Measurements from ENCODE around the gene ZNF474. TPM values are rescaled to one million over a fixed set of nuclear protein-coding genes. Genes with fewer than 3 reads are reported as not detected.
"Not testable (repeated sequence)": the region's sequence is repeated elsewhere in the genome, so short reads cannot be mapped to it uniquely, and the experiment has no call there.

ZNF474 gene
- 1 to 10 TPM in 5 of 12 donors, under 1 TPM in 5, not detected in 2; 0.33 to 7.4 (median 0.96) TPM for polyA plus RNA-seq (ENCODE audit: insufficient read length in 12 of 12)
- long read RNA-seq, donor 1, result 0 reads
- long read RNA-seq, donor 2, result 0 reads
- long read RNA-seq, donor 3, result 0 reads
- long read RNA-seq, donor 4, result 0 reads
- long read RNA-seq, donor 5, result 0 reads
- long read RNA-seq, donor 6, partial matches to known transcripts, result 0 of 3 reads
- long read RNA-seq, donor 6, other reads (novel, unspliced or antisense), result 0 of 3 reads
- long read RNA-seq, donor 7, partial matches to known transcripts, result 0 of 1 reads
- long read RNA-seq, donor 7, other reads (novel, unspliced or antisense), result 0 of 1 reads
- long read RNA-seq, donor 8, result 0 reads
- long read RNA-seq, donor 9, result 0 reads
- long read RNA-seq, donor 10, result 0 reads
- long read RNA-seq, donor 11, partial matches to known transcripts, result 0 of 3 reads
- long read RNA-seq, donor 11, other reads (novel, unspliced or antisense), result 0 of 3 reads

DNA sequence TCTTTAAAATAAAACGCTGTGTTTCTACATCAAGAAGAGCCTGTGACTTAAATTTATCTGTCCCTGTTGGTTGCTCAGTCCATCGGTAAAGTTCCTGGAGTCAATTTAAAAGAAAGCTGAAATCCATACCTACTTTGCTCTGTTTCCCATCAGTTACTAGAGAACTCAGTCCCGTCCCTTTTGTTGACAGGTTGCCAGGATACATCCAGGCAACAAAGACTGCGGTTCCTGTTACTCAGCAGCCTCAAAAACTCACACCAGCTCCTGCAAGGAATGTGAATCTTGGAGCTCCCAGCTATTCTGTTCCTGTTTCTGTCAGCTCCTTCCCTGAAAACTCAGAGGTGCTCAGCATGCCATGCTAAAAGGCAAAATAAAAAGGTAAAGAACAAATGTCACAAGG is at the start of gene ZNF474:
TSS of gene ZNF474 (plus strand) at position 241 of the 400 bp plus-strand sequence. CDS start 22,445 bp downstream, outside the sequence.
- DNase-seq, result peak; percentile 90

DNA sequence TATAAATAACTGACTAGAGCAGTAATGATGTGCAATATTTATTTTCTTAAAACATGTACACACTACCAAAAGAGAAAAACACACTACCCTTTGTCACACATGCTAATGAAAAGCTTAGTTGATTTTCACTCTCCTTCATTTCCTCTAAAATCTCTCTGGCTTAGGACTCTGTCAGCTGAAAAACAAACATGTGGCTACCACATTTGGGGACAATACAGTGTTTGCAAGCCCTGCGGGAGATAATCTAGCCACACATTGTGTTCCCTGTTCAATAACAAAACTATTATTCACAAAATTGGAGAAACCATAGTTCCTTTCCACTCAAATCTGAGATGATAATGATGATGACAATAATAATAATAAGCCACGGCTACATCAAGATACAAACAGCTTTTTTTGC is 47.8 kb upstream of the ZNF474 start:
- DNase-seq, result no peak

DNA sequence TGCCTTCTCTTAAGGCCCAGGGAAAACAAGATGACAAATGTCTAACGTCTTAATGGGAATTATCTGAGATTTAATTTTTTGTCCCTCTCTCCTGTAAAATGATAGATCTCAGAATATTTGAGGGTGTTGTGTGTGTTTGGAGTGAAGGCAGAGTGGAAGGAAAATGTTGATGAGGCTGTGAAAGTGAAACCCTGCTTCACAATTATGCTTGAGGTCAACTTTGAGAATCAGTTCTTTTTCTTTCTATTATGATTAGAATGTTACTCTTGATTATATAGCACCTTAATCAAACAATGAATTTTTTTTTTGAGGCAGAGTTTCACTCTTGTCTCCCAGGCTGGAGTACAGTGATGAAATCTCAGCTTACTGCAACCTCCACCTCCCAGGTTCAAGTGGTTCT is 45.8 kb upstream of the ZNF474 start:
- no peak for DNase-seq

DNA sequence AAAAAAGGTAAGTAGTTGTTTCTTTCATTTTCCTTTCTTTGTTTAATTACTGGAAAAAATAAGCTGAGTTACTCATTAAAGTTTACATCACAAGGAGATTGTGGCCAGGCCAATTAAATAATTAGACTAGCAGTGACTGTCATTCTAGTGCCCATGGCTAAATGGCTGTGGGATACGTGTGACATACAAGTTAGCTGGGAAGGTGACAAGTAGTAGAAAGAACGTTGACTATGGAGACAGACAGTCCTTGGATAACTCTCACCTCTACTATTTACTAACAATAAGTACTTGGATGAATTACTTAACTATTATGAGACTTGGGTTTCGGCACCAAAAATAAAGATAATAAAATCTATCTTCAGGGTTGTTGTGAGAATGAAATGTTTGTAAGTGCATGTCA is 44.3 kb upstream of the ZNF474 start:
- no peak for DNase-seq

DNA sequence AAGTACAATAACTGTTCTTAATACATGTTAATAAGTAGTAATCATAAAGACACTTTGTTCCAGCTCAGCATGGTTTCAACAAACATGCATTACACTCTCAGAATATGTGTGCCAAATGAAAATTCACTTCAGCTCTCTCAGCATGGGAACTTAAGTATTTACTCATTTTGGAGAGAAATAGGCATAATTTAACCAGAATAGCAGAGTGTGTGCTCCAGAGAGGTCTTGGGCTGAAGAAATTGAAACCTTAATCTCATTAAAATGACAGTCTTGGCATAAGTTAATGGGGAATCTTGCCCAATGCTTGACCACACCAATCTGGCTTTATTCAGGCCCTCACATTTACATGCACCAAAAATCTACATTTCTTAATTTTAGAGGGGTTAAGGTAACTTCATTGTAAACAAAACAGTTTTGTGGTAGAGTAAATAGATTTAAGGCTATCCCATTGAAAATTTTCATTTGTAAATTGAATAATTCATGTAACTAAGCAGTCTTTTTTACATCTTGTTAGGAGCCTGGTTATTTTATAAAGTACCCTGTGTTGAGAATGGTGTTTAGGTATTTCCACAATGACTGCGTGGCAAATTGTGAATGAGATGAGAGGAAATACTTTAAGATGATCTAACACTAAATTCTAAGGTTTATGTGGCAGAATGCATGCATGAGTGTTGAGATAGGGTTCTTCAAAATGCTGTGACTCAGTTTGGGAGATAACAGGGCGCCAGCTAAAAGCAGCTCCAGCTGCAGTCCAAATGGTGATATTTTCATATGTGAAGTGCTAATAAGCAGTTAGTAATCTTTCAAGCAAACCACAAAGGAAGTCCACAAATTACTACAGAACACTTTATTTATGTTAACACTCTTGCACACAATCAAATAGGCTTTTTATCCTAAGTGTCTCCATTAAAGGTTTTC is 40.0 kb upstream of the ZNF474 start:
- DNase-seq, result no peak

DNA sequence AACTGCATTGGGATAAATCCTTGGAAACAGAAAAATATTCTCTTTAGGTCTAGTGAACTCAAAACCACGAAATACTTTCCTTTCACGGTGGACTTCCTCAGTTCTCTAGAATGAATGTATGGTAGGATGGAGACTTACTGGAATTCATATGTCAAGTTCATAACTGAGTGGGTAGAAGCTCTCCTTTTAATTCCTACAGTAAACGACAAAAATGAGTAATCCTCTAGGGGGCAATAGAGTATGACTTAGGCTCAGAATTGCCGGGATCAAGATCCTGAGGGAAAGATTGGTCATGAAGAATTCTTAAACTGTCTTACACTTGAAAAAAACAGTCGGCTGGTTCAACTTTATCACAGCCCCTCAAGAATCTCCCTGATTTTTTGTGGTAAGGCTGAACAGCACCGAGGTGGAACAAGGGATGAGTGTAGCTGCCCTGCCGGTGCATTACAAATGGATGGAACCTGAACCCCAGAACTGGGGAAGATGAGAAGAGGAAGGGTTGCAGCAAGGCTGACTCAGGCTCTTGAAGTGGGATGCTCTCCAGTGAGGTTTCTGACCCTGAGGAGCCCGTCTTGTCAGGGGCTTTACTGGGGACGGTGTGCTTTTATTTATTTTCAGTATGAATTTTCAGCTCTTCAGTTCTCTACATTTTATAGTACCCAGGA is 37.3 kb upstream of the ZNF474 start:
- no peak for DNase-seq

DNA sequence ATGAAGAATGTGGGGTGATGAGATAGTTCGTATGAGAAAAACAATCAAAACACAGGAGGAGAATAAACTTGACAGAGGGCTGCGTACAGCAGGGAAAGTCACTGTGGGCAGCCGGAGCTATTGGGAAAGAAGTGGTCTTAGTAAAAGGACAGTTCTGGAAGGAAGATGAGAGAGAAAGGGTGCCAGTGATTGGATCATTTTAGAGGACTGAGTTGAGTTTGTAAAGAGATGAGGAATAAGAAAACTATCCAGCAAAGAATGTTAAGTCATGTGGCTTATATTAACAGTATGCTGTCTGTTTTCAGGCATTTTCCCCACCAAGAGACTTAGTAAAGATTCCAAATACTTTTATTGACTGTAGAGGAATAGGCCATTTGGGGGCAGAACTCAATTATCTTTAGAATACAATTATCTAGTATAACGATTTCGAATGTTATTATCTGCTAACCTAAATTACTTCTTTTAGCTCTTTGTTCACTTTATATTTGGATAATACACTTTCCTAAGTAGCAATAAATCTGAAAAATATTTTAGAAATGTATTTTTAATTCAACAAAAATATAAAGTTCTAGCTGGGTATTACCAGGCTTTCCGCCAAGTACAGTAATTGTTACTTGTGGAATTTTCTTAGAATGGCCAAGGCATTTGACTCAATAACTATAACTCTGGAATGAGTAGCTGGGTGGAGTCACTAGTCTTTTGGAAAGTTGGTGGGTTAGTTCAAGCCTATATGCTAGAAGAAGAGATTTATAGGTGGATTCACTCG is 35.7 kb upstream of the ZNF474 start:
- DNase-seq, result peak; percentile 63

DNA sequence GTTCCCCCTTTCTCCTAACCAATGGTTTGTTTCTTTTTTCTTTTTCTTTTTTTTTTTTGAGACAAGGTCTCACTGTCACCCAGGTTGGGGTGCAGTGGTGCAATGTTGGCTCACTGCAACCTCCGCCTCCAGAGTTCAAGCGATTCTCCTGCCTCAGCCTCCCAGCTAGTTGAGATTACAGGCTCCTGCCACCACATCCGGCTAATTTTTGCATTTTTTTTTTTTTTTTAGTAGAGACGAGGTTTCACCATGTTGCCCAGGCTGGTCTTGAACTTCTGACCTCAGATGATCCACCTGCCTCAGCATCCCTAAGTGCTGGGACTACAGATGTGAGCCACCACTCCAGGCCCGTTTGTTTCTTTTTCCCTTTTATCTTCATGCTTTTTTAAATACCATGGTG is 35.1 kb upstream of the ZNF474 start:
- not testable (repeated sequence) for DNase-seq

DNA sequence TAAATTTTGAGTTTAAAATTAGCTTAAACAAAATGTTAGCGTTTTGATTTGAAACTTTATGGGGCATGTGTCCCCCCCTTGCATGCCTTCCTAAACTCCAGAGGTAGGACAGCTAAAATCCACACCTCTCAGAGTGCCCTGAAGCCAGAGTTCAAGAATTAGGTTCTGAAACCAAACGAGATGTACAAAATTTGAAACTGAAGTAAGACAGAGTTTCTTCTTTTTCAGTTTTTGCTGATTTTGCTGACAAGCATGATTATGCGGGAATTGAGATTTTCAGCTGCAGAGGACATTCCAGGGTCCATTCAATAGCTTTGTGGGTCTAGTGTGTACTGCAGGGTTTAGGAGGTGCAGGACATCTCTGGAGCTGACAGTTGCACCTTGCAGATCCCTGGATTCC is 34.2 kb upstream of the ZNF474 start:
- DNase-seq, result no peak

DNA sequence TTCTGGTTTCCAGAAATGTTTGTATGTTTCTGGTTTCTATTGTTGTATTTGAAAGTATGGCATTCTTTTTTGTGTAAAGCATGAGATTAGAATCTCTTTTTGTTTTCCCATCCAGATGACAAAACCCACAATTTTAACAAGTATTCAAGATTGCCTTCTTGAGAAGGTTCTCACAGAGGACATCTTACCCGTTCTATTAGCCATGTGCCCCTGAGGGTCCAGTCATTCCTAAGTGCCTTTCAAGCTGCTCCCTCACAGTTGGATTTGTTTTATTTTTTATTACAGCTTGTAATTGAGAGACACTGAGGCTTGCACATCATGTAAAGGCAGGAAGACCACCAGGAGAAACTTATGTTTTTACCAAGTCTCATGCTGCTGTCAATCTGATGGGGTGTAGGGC is 32.0 kb upstream of the ZNF474 start:
- no peak for DNase-seq

DNA sequence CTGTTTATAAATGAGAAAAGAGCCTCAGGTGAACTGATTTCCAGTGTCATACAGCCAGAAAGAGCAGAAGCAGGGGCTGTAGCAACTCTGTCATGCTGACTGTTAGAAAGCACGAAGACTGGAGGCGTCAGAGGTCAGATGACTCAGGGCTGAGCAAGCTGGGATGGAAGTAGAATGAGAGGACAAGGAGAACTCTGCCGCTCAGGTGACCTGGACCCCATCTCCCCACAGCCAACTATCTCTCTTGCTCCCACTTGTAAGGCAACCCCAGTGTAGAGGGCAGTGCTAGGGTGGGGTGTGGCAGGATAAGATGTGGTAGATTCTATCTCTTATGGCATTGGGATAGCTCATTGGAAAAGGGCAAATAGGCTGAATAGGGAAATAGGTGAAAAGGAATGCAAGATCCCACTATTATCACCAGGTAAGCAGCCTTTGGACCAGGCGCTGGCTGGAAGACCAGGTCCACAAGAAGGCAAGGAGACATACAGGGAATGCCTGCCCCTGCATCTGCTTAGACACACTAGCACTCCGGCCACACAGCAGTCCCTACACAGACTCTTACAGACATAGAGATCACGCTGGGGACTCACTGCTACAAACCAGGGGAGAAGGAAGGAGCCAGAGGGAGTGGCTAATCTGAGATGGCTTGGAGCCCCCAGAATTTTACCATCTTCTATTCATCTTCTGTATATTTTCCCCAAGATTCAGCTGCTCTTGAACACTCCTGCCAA is 30.1 kb upstream of the ZNF474 start:
- no peak for DNase-seq

DNA sequence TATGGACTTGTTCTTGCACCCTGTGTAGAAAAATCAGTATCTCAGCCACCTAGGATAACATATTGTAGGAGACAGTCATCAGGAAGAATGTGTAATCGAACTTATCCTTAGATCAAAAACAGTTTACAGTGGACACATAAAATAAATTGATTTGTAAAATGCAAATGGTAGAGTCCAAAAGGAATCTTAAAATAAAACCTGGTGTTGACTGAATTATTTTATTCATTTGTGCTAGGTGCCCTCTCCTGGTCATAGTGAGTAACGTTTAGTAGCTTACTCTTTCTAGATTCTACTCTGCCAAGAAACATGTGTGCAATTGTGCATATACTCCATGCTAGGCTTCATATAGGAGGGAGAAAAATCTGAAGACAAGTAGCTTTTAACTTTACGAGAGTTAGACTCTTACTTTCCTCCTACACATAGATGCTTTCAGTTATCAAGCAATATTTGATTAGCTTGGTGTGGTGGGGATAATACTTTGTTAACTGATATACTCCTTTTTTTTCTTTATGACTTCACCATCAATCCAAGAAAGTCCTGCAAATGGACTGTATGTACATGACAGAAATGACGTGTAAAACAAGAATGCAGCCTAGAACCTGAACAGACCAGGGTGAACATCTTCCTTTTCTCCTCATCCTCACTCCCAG is 27.6 kb upstream of the ZNF474 start:
- no peak for DNase-seq

DNA sequence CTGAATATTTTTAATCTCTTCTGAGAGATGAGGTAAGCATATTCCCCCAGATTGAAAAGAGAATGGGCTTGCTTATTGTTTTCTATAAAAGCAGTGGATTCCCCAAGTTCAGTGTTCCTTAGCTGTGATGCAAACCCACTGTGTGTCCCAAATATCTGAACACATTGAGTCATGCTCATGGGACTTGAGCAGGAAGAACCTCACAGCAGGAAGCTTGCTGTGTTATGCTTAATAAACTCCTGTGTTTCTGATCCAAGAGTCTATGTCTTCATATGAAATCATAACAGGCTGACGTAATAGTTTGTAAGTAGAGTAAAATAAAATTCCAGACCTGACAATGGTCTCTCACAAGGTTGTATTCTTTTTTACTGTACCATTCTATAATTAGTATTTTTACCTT is 26.5 kb upstream of the ZNF474 start:
- DNase-seq, result no peak

DNA sequence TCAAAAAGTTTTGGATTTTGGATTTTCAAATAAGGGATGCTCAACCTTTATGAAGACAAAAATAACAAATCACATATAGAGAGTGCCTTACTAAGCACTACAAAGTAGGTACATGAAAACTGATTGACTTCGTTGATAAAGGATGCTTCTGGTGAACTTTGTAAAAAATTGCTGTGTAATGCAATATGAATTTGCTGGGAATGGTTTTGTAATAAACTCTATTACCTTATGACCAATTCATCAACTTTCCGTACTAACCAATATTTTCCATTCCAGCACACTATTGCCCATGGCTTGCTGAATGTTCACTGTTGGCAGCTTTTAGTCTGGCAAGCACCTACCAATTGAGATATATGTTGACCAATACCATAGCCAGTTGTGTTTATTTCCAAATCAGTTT is 23.4 kb upstream of the ZNF474 start:
- no peak for DNase-seq

DNA sequence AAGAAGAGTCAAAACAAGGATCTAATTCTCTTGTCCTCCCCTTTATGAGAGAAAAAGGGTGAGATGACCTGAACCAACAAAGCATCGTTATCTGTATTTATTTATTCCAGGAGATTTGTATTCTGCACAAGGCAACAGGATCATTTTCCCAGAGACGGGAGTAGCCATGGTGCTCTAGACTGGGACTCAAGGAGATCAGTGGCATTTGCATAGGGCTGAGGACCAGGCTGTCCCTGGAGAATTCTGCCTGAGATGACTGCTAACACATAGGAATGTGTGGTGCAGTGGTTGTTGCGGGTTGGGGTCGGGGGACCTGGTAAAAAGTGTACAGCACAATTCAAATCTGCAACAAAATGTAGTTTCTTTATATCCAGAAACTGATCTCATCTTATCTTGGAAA is 22.3 kb upstream of the ZNF474 start:
- no peak for DNase-seq

DNA sequence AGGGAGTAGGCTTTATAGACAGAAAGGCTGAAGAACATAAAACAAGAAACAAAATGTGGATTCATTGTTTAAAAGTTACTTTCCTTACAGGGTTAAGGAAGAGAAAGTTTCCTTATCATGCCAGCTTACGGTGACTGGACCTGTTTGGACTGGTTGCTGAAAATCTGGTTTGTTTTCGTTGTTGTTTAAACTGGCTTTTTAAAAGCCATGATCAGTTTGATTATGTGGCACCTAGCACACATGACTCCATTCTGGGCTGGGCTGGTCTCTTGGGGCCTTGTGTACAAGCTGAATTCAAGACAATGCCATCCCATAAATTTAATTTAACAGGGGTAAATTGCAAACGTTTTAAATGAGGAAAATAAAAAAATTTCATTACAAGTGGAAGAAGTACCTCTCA is 18.4 kb upstream of the ZNF474 start:
- no peak for DNase-seq

DNA sequence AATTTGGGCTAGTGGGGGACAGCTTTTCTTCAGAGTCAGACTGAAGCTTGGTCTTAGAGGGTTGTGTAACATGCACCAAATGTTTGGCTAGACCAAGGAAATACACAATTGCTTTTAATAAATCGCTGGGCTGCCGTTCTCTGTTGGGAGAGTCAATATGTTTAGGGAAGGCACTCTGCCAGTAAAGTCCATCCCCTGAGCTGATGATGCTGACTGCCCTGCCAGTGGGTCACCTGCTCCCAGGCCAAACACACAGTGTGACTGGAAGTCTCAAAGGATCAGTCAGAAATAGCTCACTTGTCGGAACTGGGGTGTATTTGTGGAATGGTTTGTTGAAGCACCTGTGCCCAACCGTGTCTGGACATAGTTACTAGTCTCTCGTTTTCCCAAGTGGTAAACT is 17.9 kb upstream of the ZNF474 start:
- peak; percentile 58 for DNase-seq

DNA sequence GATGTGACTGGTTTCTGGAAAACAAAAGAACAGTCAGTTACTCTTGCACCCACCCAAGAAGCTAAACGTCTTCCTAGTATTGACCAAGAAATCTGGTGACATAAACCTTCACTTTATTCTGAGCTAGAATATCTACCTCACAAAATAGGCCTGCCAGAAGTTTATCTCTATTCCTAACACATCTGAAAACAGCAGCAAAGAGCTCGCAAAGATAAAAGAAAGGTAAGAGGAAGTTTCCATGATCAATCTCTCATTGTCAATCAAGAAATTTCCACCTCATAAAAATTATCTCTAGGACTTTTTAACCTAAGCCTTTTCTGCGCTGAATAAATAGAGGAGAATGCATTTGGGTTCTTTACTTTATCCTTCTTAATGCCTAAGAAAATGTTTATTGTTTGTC is 17.3 kb upstream of the ZNF474 start:
- DNase-seq, result no peak

DNA sequence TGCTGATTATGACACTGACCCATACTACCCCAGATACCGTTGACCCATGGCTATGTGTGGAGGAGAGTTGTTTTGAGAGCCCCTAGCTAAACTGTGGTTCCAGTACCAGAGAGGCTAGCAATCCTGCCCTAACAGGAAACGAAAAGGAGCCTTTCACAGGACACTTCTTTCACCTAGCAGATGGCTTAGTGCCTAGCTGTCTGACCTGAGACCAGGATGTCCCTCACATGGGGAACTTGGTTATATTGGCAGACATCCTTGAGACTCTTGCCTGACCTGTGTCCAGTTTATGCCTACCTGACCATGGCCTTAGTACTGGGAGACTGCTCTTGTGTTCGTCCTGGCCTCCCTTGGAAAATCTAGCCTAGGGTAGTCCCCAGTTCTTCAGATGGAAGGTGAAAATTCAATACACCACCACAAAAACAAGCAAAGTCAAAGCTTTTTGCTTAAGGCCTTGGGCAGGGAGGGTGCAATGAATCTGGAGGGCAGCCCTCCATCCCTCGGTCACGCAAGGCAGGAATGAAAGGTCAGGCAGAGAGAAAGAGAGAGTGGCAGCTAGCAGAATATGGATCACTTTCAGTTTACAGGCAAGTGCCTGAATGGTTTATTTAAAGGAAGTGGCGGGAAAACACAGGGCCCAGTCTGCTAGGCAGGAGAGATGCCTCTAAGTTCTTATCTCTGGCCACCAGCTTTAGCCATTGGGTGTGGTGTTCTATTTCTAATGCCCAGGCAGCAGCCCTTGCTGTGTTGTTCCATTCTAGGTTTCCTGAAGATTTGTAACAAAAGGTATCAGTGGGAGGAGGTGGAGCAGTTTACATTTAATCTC is 16.4 kb upstream of the ZNF474 start:
- no peak for DNase-seq

Data from muscle of arm (tissue), 14 donors.